GM10847 (cell line): ENCODE measurements around the gene DLGAP1.

Experiments
- POLR2A ChIP-seq: IDR thresholded peaks from 2 replicates; pipeline ENCODE4 v1.6.1; 2011; ENCODE audit not compliant: insufficient read length; ENCODE audit errors: extremely low read depth

DLGAP1 gene

GRCh38 chr18:3706279-3707097 is 748.6 kb downstream of the DLGAP1 start:
- TF ChIP-seq POLR2A: no peak

- no peak for TF ChIP-seq POLR2A
Observed at GRCh38 chr18:3704556-3705344, 750.4 kb downstream of the DLGAP1 start.

DNA sequence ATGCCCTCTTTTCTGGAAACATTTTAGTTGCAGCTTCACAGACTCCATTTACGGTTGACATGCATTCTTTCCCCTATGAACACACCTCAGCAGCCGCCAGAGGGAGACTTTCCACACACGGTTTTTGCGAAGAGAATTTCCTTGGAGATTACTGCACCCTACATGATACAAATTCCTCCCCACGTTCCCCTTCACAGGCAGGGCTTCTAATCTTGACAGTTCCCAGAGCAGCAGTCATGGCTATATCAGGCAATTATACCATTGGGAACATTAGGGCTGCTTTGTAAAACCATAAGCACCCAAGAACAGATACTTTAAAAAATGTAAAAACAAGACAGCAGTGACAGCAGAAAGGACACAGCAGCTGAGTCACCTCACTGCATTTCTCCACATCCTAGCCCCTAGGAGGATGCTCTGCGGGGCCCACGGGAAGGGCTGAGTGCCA is 751.4 kb downstream of the DLGAP1 start:
- TF ChIP-seq POLR2A: no peak

- TF ChIP-seq POLR2A: no peak
Observed at GRCh38 chr18:3693410-3693809, 761.7 kb downstream of the DLGAP1 start.

DNA sequence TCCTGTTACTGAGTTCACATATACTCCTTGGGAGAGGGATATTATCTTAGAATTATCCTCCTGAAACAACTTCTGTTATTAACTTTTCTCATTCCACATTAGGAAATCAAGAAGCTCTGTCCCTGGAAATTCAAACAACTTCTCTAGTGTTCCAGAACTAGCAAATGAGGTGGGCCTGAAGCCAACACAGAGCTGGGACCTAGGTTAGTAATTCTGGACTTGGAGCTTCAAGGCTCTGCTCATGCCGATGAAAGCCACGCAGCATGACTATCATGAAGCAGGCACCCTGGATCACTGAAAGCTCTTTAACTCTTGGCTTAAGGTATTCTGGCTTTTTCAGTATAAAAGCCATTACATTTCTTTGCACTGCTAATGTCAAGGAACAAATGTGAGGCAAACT is 762.4 kb downstream of the DLGAP1 start:
- no peak for TF ChIP-seq POLR2A

DNA sequence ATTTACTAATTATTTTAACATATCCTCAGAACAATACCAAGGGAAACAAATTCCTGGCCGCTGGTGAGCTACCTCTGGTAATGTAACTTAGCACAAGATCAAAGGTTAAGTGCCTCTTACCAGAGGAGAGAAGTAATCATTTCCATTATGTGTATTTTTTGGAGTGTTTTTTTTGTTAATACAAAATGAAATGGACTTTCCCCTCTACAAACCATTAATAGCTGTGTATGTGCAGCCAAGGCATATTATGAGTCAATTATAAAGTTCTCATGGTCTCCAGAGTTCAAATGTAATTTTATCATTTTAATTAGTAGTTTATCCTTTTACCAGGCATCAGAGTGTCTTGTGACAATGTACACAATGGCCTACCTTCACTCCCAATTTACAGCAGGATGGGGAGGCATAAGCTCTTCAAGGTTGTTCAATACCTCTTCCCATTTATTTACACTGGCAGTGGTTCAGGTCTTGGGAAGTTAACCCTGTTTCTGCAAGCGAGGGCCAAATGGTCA is 762.9 kb downstream of the DLGAP1 start:
- no peak for TF ChIP-seq POLR2A

DNA sequence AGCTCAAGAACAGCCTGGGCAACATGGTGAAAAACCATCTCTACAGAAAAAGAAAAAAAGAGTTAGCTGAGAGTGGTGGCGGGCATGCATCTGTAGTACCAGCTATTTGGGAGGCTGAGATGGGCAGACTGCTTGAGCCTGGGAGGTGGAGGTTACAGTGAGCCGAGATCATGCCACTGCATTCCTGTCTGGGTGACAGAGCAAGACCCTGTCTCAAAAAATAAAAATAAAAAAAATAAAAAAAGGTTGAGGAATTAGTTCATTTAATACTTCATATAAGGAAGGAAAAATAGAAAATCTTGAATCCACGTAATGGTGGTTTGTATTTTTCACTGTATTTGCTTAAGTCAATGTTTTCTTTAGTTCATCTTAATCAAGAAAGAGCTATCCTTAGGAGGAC is 763.4 kb downstream of the DLGAP1 start:
- no peak for TF ChIP-seq POLR2A

- TF ChIP-seq POLR2A: no peak
Observed at GRCh38 chr18:3690764-3691066, 764.4 kb downstream of the DLGAP1 start.

DNA sequence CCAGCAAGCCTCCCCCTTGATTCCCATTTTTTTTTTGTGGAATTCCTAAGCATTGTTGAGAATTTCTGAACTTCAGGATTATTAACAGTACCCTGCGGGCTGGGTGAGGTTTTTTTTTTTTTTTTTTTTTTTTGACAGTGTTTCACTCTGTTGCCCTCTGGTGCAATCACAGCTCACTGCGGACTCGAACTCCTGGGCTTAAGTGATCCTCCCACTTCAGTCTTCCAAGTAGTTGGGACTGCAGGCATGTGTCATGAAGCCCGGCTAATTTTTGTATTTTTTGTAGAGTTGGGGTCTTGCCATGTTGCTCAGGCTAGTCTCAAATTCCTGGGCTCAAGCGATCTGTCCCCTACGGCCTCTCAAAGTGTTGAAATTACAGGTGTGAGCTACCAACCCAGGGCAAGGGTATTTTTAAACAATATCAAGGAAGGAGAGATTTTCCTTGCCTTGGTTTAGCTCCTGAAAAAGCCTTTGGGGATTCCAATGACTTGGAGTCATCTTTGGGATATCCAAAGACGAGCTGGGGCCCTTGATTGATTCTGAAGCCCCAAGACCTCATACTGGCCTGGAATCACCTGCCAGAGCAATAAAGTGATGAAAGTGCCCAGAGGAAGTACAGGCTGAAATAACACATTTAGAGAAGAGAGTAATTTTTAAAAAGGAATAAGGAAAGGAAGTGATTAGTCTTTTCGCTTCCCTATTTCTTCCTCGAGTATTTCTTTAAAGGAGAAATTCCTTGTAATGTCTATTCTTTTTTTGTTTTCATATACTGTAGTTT is 764.9 kb downstream of the DLGAP1 start:
- no peak for TF ChIP-seq POLR2A

DNA sequence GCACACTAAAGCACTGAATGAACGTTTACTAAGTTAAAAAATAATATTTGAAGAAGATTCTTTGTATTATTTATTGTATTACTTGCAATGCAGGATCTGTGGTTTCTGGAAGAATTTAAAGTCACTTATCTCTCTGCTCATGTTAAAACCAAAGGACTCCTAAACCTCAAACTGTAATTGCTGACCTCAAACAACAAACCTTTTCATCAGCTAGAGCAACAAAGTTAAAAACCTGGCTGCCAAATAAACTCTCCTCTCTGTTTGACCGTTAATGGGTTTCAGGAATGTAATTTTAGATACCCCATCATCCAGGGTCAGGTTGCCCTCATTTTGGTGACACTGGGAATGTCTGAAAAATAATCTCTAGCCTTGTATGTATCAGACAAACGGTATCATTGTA is 766.0 kb downstream of the DLGAP1 start:
- no peak for TF ChIP-seq POLR2A

GRCh38 chr18:3688690-3689089 is 766.4 kb downstream of the DLGAP1 start:
- no peak for TF ChIP-seq POLR2A

- no peak for TF ChIP-seq POLR2A
Observed at GRCh38 chr18:3683483-3683882, 771.6 kb downstream of the DLGAP1 start.

DNA sequence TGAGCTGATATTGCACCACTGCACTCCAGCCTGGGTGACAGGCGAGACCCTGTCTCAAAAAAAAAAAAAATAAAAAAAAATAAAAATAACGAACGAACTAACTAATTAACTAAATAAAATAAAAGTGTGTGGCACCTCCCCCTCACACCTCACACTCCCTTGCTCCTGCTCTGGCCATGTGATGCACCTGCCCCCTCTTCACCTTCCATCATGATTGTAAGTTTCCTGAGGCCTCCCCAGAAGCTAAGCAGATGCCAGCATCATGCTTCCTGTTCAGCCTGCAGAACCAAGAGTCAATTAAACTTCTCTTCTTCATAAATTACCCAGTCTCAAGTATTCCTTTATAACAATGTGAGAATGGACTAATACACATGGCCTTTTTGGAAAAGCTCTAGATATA is 773.0 kb downstream of the DLGAP1 start:
- TF ChIP-seq POLR2A: no peak

- no peak for TF ChIP-seq POLR2A
Observed at GRCh38 chr18:3679241-3679640, 775.9 kb downstream of the DLGAP1 start.

DNA sequence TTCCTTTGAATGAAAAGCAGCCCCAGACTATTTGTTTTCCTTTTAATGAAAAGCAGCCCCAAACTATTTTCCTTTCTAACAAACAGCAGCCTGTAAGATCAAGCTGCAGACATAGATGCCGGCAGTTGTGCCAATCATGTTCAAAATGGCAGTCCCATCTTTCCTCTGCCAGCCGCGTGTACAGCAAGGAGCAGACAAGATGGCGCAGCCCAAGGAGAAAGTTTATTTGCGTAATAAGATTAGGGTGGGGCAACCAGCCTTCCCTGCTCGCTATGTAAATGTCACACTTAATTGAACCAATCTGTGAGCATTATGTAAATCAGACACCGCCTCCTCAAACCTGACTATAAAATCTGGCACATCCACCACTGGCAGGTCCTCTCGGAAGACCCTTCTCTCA is 779.1 kb downstream of the DLGAP1 start:
- no peak for TF ChIP-seq POLR2A
